Stimulated activated naive CD4-positive, alpha-beta T cell treated with Interleukin-2 at 50 U/mL for 16 hours (primary cell): ENCODE results near the gene ACSF3.

ENCODE experiments used
- DNase-seq: peaks from one replicate; lab custom pipeline; 2025; lab: John Stamatoyannopoulos, UW

ACSF3 gene

DNA sequence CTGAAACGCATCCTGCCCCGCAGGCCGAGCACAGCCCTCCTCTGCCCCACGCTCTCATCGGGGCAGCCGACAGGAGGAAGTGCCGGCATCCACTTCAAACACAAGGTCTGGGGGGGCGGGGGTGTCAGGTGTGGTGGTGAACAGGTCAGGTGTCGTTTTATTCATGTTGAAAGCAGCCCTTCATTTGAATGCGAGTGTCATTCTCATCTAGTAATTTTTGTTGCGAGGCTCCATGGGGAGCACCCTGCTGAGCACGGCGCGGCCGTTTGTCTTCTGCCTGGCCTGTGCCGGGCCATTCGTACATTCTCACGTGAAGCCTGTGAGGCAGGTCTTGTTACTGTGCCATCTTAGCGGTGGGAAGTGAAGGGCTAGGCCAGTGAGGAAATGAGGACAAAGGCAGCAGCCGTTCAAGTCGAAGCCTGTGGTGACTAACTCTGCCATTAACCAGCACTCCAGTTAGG, 1.9 kb downstream of the ACSF3 start:
- no peak for DNase-seq

DNA sequence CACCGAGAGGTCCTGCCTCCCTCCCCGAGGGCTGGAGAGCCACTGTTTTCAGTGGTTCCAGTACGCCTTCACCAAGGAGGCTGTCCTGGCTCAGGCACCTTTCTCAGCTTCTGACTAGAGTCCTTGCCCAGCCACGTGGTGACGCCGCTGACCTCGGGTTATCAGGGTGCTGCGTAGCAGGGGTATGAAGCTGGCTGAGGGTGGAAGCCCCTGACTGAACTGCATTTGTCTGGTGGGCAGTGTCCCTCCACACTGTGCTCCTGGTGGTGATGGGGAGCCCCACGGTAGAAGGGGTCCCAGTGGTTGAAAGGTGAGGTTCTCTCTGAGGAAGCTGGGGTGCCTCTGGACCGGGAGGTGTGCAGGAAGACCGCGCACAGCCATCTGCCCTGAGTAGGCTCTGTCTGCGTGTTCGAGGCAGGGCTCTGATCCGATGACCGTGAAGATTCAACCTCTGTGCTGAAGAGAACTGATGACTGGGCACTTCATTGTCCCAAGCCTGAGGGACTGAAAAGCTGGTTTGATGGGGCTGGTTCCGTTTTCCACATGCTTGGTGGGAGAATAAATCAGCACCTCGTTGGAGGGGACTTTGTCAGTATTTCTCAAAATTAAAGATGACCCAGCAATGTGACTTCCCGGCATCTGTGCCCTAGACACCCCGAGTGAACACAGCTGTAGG, 2.5 kb downstream of the ACSF3 start:
- DNase-seq = no peak

DNA sequence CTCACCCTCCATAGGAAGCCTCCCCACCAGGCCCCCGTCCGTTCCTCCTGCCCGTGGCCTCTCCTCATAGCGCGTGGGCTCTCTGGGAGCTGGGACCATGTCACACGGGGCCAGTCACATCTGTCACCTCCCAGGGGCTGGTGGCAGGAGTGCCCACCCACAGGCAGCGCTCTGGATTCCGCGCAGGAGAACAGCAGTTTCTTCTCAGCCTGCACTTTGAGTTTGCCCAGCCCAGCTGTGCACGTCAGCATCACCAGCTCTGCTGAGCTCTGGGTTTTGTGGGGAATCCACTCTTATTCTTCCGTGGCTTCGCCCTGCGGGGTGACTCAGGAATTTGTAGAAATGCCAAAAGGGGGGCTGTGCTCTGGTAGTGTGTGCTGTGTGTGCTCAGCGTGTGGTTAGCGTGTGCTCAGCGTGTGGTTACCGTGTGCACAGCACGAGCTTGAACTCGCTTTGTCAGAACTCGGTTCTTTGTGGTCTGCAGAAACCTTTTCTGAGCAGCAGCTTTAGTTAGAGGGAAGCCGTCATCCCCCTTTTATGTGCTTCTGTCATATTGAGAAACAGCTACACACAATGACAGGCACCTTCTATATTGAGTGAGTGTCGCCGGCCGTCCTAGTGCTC, 3.2 kb downstream of the ACSF3 start:
- peak; percentile 43 for DNase-seq

DNA sequence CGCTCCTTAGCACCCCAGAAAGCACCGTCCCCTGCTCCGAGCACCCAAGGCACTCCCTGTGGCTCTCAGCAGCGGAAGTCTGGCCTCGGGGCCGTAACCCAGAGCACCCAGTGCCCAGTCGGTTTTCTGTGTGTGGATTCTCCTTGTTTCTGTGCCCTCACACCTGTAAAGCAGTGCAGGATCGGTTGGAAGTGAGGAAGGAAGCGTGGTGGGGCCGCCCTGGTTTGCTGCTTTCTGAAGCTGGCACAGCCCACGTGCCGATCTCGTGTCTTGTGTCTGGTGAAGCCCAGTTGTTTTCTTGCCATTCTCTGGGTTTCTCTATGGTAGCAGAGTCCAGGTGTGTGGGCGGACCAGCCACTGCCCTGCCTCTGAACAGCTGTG, 3.7 kb downstream of the ACSF3 start:
- DNase-seq = no peak

DNA sequence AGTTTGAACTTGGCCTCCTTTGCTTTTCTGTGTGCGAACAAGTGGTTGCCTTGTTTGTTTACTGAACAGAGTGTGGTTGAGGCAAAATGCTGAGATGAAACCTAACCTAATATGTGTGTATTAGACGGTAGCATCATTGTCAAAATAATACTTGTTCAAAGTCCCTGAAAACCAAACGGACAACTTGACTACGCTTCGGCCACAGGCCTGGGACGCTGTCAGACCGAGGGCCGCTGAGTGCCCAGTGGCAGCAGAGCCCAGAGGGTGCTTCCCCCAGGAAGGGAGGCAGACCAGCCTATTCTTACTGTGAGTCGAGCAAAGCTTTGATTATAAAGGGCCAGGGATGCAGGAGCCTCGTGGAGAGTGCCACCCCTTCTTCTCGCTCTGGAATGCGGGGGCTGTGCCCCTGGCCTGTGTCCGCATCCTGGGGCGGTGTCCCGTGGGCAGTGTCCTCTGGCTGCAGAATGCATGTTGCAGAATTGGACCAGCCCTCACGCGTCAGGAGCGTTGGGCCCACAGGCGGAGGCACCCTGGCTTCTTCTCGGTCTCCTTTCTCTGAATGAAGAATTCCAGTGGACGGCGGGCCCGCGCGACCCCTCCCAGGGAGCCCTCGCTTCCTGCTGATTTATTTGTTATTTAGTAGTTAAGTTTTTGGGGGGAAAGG, 5.2 kb downstream of the ACSF3 start:
- DNase-seq = no peak

DNA sequence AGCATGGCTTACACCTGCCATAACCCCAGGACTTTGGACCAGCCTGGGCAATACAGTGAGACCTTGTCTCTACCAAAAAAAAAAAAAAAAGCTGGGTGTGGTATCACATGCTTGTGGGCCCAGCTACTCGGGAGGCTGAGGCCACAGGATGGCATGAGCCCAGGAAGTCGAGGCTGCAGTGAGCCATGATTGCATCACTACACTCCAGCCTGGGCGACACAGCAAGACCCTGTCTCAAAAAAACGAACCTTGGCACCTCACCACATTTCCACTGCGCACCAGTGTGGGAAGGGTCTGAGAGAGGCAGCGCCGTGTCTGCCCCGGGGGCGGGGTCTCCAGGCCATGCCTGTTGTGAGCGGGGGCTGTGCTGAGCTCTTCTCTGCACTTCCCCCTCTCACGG, 6.3 kb downstream of the ACSF3 start:
- DNase-seq = no peak

DNA sequence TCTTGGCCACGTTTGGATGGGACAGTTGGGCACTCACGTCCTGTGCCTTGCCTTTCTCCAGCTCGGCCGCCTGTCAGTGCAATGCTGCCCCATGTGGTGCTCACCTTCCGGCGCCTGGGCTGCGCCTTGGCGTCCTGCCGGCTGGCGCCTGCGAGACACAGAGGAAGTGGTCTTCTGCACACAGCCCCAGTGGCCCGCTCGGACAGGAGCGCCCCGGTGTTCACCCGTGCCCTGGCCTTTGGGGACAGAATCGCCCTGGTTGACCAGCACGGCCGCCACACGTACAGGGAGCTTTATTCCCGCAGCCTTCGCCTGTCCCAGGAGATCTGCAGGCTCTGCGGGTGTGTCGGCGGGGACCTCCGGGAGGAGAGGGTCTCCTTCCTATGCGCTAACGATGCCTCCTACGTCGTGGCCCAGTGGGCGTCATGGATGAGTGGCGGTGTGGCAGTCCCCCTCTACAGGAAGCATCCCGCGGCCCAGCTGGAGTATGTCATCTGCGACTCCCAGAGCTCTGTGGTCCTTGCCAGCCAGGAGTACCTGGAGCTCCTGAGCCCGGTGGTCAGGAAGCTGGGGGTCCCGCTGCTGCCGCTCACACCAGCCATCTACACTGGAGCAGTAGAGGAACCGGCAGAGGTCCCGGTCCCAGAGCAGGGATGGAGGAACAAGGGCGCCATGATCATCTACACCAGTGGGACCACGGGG, 7.1 kb downstream of the ACSF3 start:
- DNase-seq = no peak

DNA sequence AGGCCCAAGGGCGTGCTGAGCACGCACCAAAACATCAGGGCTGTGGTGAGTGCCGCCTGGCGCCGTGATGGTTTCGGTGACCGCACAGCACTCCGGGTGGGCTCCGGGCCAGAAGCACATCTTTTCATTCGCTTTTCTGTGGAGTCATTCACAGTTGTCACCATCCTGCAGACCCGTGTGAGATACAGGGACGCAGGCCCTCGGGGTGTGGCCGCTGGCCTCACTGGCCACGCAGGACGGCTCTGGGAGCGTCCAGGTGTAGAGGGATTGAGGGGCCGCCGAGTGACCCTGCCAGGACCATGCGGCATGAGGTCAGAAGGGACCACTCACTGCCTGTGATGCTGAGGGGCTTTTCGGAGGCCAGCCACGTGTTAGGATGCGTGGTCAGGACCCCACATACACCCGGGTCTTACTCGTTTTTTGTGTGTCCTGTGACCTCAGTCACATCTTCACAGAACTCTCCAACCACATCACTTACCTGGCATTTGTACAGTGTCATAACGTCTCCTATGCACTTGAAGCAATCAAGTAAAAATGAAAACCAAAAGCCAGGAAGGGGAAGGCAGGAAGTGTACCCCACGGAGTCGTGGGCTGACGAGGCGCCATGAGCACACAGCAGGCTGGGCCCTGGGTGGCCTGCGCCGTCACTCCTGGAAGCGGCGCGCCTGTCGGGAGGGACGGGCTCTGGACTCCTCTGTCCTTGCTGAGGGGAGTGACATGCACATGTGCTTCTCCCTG, 7.8 kb downstream of the ACSF3 start:
- DNase-seq = no peak

DNA sequence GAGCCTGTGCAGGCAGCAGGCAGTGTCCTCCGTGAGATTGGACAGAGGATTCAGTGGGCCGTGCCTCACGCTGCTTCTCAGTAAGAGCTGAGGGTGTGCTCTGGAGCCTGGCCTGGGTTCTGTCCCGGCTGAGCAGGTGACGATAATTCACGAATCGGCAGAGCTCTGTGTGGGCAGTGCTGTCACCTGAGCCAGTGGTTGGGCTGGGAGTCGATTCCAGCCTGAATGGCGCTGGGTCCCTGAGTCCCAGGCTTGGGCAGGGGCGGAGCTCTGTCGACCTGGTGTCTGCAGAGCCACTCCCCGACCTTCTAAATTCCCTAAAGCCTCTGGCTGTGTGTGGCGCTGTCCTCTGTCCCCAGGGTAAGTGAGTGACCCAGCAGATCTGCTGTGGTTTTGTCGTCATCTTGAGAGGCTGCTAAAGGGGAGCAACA, 8.4 kb downstream of the ACSF3 start:
- DNase-seq = no peak

DNA sequence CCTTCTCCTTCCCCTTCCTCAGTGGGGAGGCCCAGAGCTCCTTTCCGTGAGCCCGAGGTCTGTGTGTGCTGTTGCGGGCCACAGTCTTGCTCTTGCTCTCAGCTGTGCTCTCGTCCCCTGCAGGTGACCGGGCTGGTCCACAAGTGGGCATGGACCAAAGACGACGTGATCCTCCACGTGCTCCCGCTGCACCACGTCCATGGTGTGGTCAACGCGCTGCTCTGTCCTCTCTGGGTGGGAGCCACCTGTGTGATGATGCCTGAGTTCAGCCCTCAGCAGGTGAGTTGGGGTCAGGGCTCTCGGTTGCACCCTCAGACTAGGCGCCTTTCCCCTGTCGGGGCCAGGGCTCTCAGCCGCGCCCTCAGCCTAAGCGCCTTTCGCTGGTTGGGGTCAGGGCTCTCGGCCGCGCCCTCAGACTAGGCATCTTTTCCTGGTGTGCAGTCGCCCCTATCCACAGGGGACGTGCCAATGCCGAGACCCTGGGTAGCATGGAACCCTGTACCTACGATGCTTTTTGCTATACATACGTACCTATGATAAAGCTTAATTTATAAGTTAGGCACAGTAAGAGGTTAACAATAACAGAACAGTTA, 8.9 kb downstream of the ACSF3 start:
- DNase-seq = no peak

DNA sequence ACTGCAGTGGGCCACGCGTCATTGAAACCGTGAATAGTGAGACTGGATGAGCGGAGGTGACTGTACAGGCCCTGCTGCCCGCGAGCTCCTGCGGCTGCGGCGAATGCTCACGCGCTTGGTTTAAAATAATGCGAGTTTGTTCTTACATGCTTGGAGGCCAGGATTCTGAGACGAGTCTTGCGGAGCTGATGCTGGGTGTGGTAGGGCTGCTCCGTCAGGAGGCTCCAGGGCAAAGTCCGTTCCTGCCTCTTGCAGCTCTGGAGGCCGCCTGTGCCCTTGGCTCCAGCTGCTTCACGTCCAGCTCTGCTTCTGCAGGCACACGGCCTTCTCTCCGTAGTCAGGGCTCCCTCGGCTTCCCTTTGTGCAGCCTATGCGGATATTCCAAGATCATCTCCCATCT, 9.5 kb downstream of the ACSF3 start:
- DNase-seq = no peak

DNA sequence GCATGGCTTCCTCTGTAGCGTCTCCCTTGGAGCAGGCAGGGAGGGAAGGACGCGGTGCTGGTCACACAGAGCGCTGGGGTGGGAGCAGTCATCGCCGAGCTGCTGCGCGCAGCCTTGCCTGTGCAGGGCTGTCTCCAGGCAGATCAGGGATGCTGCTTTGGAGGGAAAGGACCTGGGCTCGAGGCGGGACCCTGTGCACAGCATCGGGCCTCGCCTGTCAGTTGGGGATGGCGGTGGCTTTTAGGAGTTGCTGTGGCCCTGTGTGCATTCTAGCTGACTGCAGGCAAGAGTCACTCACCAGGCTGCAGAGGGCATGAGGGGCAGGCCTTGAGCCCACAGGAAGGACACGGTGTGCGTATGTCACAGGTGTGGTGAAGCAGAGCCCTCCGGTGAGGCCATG, 10.1 kb downstream of the ACSF3 start:
- DNase-seq = no peak

DNA sequence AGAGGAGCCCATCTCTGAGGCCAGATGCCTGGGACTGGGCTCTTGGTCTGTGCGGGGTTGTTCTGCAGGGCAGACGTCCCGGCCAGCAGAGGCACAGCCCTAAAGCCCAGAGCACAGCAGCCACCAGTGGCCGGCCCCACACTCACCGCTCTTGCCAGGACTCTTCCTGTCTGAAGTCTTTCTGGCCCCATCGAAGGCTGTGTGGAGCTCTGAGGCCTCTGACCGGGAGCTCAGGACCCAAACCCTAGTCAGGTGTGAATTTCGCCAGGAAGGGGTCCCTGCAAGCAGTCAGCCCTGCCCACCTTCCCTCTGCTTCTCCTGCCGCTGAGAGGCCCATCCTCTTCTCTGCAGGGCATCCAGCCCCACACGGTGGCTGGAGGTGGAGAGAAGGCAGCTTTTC, 10.7 kb downstream of the ACSF3 start:
- DNase-seq = no peak

DNA sequence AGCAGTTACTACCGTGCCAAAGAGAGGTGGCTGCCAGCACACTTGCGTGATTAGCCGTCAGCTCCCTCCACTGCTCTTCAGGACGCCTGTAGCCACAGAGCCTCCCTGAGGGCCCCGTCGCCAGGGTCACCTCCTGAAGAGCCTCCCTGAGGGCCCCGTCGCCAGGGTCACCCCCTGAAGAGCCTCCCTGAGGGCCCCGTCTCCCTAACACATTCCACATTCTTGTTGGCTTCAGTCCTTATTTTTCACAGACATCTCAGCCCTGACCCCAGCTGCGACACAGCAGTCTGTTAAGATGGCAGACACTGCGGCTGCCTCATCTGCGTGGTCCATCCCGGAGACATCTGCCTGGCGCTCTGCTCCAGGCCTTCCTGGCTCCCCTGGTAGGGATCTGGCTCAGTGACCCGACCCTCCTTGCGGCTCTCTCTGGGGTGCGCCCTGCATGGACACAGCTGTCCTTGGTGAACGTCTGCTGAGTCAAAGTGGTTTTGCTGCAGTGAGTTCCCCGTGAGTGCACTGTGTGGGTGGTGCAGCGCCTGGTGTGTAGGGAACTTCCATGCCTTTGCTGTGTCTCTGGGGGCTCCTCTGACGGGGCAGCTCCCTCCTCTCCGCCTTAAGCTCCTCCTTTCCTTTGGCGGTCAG, 11.4 kb downstream of the ACSF3 start:
- DNase-seq = no peak

DNA sequence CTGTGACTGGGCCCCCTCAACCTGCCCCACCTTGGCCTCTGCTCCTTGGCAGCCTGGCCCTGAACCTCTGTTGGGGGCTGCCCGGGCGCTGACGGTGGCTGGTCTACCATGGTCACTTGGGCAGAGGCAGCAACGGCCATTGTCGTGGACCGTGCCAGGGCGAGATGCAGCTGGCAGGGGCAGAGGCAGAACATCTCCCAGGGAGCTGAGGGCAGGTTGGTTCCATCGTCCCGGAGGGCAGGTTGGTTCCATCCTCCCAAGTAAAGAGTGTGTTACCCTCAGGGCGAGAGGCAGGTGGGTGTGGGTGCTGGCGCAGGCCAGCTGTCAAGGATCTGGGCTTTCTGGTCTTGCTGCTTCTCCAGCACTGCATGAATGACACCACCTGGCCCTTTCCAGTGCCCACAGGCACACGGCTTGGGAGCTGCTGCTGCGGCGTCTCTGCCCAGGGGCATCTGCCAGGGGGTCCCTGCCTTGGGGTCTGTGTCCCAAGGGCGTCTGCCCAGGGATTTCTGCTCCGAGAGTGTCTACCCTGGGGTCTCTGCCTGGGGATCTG, 12.0 kb downstream of the ACSF3 start:
- no peak for DNase-seq

DNA sequence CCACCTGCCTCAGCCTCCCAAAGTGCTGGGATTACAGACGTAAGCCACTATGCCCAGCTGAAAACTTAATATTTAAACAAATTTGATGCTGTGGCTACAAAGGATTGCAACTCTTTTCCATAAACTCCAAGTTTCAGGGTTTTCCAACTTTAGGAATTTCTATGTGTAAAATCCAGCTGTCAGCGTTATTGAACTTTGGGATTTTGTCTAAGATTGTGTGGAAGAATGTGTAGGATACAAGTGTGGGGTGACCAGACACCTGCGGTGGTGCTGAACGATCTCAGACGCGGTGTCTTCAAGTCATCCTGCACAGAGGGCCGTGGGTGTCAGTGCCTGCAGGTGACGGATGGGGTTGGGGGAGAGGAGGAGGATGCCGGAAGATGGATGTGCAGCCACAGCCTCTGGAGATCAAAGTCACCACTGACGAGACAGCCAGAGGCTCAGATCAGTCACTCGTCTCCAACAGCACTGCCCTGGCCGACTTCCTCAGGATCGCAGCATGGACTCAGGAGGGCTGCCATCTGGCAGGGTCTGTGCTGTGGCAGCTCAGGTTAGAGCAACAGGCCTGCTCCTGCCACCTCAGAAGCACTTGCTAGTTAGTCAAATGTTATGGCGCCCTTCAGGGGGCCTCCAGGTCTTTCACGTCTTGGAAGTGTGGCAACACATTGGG, 13.0 kb downstream of the ACSF3 start:
- DNase-seq = no peak

DNA sequence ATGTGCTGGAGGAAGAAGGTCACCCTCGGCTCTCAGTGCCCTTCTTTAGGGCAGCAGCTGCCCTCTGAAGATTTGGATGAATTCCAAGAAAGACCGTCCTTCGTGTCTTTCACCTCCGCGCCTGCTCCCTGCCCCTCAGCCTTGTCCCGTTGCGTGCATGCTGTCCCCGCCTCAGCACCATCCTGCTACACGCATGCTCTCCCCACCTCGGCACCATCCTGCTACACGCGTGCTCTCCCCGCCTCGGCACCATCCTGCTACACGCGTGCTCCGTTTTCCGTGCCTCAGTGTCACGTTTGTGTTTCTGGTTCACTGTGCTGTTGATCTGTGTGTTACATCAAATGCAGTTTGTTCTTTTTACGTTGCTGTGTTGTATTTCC, 13.5 kb downstream of the ACSF3 start:
- DNase-seq = no peak

DNA sequence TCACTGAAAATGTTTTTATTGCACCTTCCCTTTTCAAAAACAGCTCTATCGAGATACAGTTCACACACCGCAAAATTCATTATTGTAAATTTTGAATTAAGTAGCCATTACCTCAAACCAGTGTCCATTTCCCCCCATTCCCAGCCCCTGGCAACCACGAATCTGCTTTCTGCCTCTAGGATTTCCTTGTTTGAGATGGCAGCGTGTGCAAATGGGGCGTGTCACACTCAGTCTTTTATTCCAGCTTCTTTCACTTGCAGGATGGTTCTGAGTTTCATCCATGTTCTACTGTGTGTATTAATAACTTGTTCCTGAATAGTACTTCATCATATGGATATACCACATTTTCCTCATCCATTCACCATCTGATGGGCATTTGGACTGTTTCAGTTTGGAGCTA, 14.8 kb downstream of the ACSF3 start:
- DNase-seq = no peak

DNA sequence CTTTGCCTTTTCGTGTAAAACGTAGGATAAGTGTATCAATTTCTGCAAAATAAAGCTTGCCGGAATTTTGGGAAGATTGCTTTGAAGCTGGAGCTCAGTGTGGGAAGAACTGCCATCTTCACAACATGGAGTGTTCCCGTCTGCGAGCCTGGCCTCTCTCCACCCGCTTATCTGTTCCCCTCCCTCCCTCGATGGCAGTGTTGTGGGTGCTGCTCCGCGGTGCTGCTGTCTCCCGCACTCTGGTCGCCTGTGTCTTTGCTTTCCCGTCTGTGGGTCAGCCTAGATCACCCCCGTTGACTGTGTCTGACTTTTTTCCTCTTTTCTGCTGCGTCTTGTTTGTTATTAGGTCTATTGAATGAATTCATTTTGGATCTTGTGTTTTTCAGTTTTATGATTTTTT, 17.0 kb downstream of the ACSF3 start:
- no peak for DNase-seq

DNA sequence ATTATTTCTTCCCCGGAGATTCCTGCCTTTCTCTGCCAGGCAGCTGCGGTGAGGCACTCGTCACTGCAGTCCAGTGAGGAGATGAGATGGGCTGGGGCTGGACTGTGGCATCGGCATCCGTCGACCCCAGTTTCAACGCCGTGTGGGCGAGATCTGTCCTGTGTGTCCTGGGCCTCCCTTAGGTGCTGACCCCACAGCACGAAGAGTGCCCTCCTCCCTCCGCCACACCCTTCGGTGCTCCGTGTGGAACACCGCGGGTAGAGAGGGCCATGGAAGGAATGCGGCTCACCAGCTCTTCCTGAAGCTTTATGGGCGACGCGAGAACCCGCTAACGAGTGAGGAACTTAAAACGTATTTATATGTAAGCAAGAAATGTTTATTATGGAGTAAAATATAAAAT, 17.6 kb downstream of the ACSF3 start:
- DNase-seq = no peak
